ENCODE results near the gene TMEM221. TPM values are rescaled to one million over a fixed set of nuclear protein-coding genes. Genes with fewer than 3 reads are reported as not detected.

Gene TMEM221
- total and polyA plus RNA-seq, 9 of the 15 experiments (the other 6 are each of a cell fraction or from before 2014, with no cell fraction given) = 0.06 to 0.35 TPM; not detected in 7

GRCh38 chr19:17390665-17391370 lies 57.6 kb downstream of the TMEM221 start (continued):
- peak; percentile 78 for TF ChIP-seq CCNT2 (IDR thresholded peaks at IDR 0.05; ENCODE audit: borderline replicate concordance, extremely low read depth, insufficient read length, low read depth, low read length)
- TF ChIP-seq NONO (IDR thresholded peaks at IDR 0.05; ENCODE audit: low read depth in 2 of 2, low read length in 1 of 2) = peak in 1 of 2 experiments; percentile 35; a peak in 1 of 4 replicates
- no peak for TF ChIP-seq MGA (IDR thresholded peaks at IDR 0.05)
- TF ChIP-seq BCL6 (CRISPR knock-in tag; IDR thresholded peaks at IDR 0.05) = no peak
- TF ChIP-seq ZNF140 (CRISPR knock-in tag; IDR thresholded peaks at IDR 0.05) = no peak
- no peak for TF ChIP-seq ZNF76 (CRISPR knock-in tag; IDR thresholded peaks at IDR 0.05; ENCODE audit: borderline replicate concordance)
- no peak for TF ChIP-seq XRCC3 (IDR thresholded peaks at IDR 0.05)
- TF ChIP-seq CREB1 (IDR thresholded peaks at IDR 0.05) = peak; percentile 62; the same call in 1 of the 2 replicates
- TF ChIP-seq CREB1 (CRISPR knock-in tag; IDR thresholded peaks at IDR 0.05) = peak; percentile 74
- peak; percentile 79 to 96 (median 90) for TF ChIP-seq CTCF (IDR thresholded peaks at IDR 0.05 in 2 of 3, conservative IDR thresholded peaks at IDR 0.05 in 1 of 3; ENCODE audit: insufficient read depth in 2 of 3, low read depth in 1 of 3, low read length in 3 of 3)
- TF ChIP-seq CGGBP1 (CRISPR knock-in tag; IDR thresholded peaks at IDR 0.05) = no peak
- peak; percentile 43 for TF ChIP-seq POLR2B (IDR thresholded peaks at IDR 0.05; ENCODE audit: low read depth, partially characterized antibody)
- TF ChIP-seq ZSCAN29 (IDR thresholded peaks at IDR 0.05) = no peak
- peak; percentile 25 for TF ChIP-seq ASH1L (IDR thresholded peaks at IDR 0.05; ENCODE audit: borderline replicate concordance, low read depth, partially characterized antibody)

Data from K562 (cell line).